ENCODE results near the gene TRAF1. TPM values are rescaled to one million over a fixed set of nuclear protein-coding genes. Genes with fewer than 3 reads are reported as not detected.
A peak's percentile ranks its signal among the peaks of the same experiment; 100 is the strongest.

The TRAF1 gene
- total RNA-seq, 1 experiment from 2014 or later, result 1.8 TPM

- no peak for TF ChIP-seq FOXP1 (CRISPR knock-in tag; IDR thresholded peaks at IDR 0.05; ENCODE audit: borderline replicate concordance)
Observed at GRCh38 chr9:120890320-120891244, 36.0 kb downstream of the TRAF1 start (continued).

- no peaks in the 10 kb centered on the region for H3K9me3 Mint-ChIP-seq
- no peak overlapping the region for H3K27ac Mint-ChIP-seq
- TF ChIP-seq ZNF532 (CRISPR knock-in tag; IDR thresholded peaks at IDR 0.05; ENCODE audit: borderline replicate concordance) (no peak), PRDM15 (CRISPR knock-in tag; IDR thresholded peaks at IDR 0.05) (peak; percentile 52; the same call in 1 of the 2 replicates), CREM (CRISPR knock-in tag; IDR thresholded peaks at IDR 0.05) (no peak), ZSCAN18 (CRISPR knock-in tag; IDR thresholded peaks at IDR 0.05) (no peak), ZNF263 (CRISPR knock-in tag; IDR thresholded peaks at IDR 0.05; ENCODE audit: low read depth) (no peak), ZNF281 (CRISPR knock-in tag; IDR thresholded peaks at IDR 0.05) (no peak), ZNF317 (CRISPR knock-in tag; IDR thresholded peaks at IDR 0.05; ENCODE audit: borderline replicate concordance, low read depth) (no peak)
- ATAC-seq (no peak), DNase-seq (ENCODE audit: low spot score) (no peak)
- peaks cover 22% of the 10 kb centered on the region for H3K27me3 Mint-ChIP-seq (ENCODE audit: low read depth)
- POLR2A ChIA-PET, result no interaction called here
- H3K4me1 Mint-ChIP-seq, result peaks cover 17% of the 10 kb centered on the region
- no peak overlapping the region for H3K4me3 Mint-ChIP-seq
- H3K36me3 Mint-ChIP-seq, result no peaks in the 10 kb centered on the region
- CTCF ChIA-PET, result interaction anchor here (0.6 to 1.8 kb wide), 13 partner anchors 11 to 389 kb away, joined by 3 to 10 read pairs (median 3); partner anchors contain the start of gene PHF19
Observed at GRCh38 chr9:120889606-120890271, 36.9 kb downstream of the TRAF1 start.

Data from WTC11 (cell line).